Measurements from ENCODE around the gene PDE4D. TPM values are rescaled to one million over a fixed set of nuclear protein-coding genes. Genes with fewer than 3 reads are reported as not detected.
"Not testable (repeated sequence)": the region's sequence is repeated elsewhere in the genome, so short reads cannot be mapped to it uniquely, and the experiment has no call there.

The PDE4D gene
- total RNA-seq, 1 donor from 2014 or later: 41.0 TPM

- DNase-seq: peak; percentile 47
Observed at GRCh38 chr5:59319250-59319649, 574.3 kb downstream of the PDE4D start.

GRCh38 chr5:59317774-59318205 lies 575.7 kb downstream of the PDE4D start:
- DNase-seq: no peak

- DNase-seq: peak; percentile 51
Observed at GRCh38 chr5:59317023-59317773, 576.3 kb downstream of the PDE4D start.

- DNase-seq: no peak
Observed at GRCh38 chr5:59312223-59312622, 581.3 kb downstream of the PDE4D start.

GRCh38 chr5:59308685-59309084 lies 584.8 kb downstream of the PDE4D start:
- DNase-seq: not testable (repeated sequence)

GRCh38 chr5:59303289-59303716 lies 590.2 kb downstream of the PDE4D start:
- not testable (repeated sequence) for DNase-seq

- DNase-seq: not testable (repeated sequence)
Observed at GRCh38 chr5:59302509-59302908, 591.0 kb downstream of the PDE4D start.

- DNase-seq: peak; percentile 71
Observed at GRCh38 chr5:59301727-59302126, 591.8 kb downstream of the PDE4D start.

GRCh38 chr5:59300930-59301329 lies 592.6 kb downstream of the PDE4D start:
- DNase-seq: no peak

- DNase-seq: peak; percentile 76
Observed at GRCh38 chr5:59299006-59299405, 594.5 kb downstream of the PDE4D start.

GRCh38 chr5:59296317-59297264 lies 596.9 kb downstream of the PDE4D start:
- peak; percentile 67 for DNase-seq

GRCh38 chr5:59293700-59294099 lies 599.8 kb downstream of the PDE4D start:
- DNase-seq: no peak

- DNase-seq: no peak
Observed at GRCh38 chr5:59291941-59292340, 601.6 kb downstream of the PDE4D start.

GRCh38 chr5:59287884-59288283 lies 605.6 kb downstream of the PDE4D start:
- peak; percentile 91 for DNase-seq

GRCh38 chr5:59287361-59287760 lies 606.2 kb downstream of the PDE4D start:
- DNase-seq: peak; percentile 31

- no peak for DNase-seq
Observed at GRCh38 chr5:59286510-59286909, 607.0 kb downstream of the PDE4D start.

GRCh38 chr5:59285300-59286016 lies 608.1 kb downstream of the PDE4D start:
- DNase-seq: no peak

GRCh38 chr5:59282726-59283125 lies 610.8 kb downstream of the PDE4D start:
- no peak for DNase-seq

GRCh38 chr5:59279979-59280378 lies 613.5 kb downstream of the PDE4D start:
- no peak for DNase-seq

GRCh38 chr5:59276917-59277372 lies 616.6 kb downstream of the PDE4D start:
- DNase-seq: peak; percentile 77

GRCh38 chr5:59276325-59276675 lies 617.2 kb downstream of the PDE4D start:
- no peak for DNase-seq

- DNase-seq: peak; percentile 89
Observed at GRCh38 chr5:59275510-59276324, 617.8 kb downstream of the PDE4D start.

All from dermis blood vessel endothelial cell (primary cell).